Breast epithelium (tissue), 4 donors: Measurements from ENCODE around the gene MRPS10. TPM values are rescaled to one million over a fixed set of nuclear protein-coding genes. Genes with fewer than 3 reads are reported as not detected.

Experiments used
- DNase-seq, 2 donors: peaks; one replicate each; pipeline ENCODE4 v3.0.0-alpha.2; 2019; ENCODE audit warnings: low spot score in 2 of 2
- H3K27ac ChIP-seq, 2 donors: fragments of 200-600 bp; sonication (generic) in 1 of 2; one replicate each; pipeline ENCODE4 v1.5.1; 2016 to 2019; ENCODE audit warnings: mild to moderate bottlenecking in 1 of 2
- H3K27me3 ChIP-seq, 2 donors: fragments of 200-600 bp; sonication (generic) in 1 of 2; one replicate each; pipeline versions ENCODE4 v1.5.1 to v1.6.0; 2017 to 2019; ENCODE audit warnings: control low read depth in 1 of 2, mild to moderate bottlenecking in 1 of 2
- H3K36me3 ChIP-seq: fragments of 200-600 bp; one replicate; pipeline ENCODE4 v1.5.1; 2019
- H3K4me1 ChIP-seq, 2 donors: fragments of 200-600 bp; sonication (generic); one replicate each; pipeline ENCODE4 v1.5.1; 2016 to 2019; ENCODE audit warnings: control low read depth in 1 of 2
- H3K4me3 ChIP-seq, 3 donors: fragments of 200-600 bp; sonication (generic); 1 replicate in 2 of 3; 2 replicates in 1 of 3; pipeline ENCODE4 v1.5.1; 2016 to 2019; ENCODE audit warnings: mild to moderate bottlenecking in 3 of 3, moderate library complexity in 2 of 3
- H3K9me3 ChIP-seq, 2 donors: fragments of 200-600 bp; sonication (generic) in 1 of 2; one replicate each; pipeline ENCODE4 v1.5.1; 2016 to 2019; ENCODE audit warnings: control low read depth in 1 of 2
- CTCF ChIP-seq, 3 donors: fragments of 450-650 bp; IDR thresholded peaks; one replicate each; pipeline ENCODE4 v1.5.1; 2016 to 2017; ENCODE audit warnings: antibody characterized with exemption in 3 of 3, mild to moderate bottlenecking in 3 of 3, moderate library complexity in 3 of 3
- POLR2A ChIP-seq: fragments of 450-650 bp; IDR thresholded peaks from one replicate; pipeline ENCODE4 v1.6.1; 2016; ENCODE audit warnings: antibody characterized with exemption, mild to moderate bottlenecking, moderate library complexity
- POLR2AphosphoS5 ChIP-seq, 3 donors: sonication (generic); formaldehyde crosslinking; IDR thresholded peaks; one replicate each; pipeline ENCODE4 v1.6.1; 2017; ENCODE audit warnings: antibody characterized with exemption in 3 of 3
- intact Hi-C: fragments of 100-400 bp; cut with DNase I; formaldehyde crosslinking; loops from one replicate; pipeline ENCODE4 v1.15.1; 2023; ENCODE audit warnings: low total_unique reads
- total RNA-seq, 3 donors: library from RNA; depleted of rRNA; stranded (reverse); fragments of >200 nt; gene quantifications; one replicate each; pipeline ENCODE4 v1.1.0, GENCODE V29; 2016

The MRPS10 gene
- total RNA-seq, 3 donors from 2014 or later: 25.6 to 37.0 (median 33.4) TPM

- Histone ChIP-seq H3K4me1 (no peaks in the 10 kb centered on the region), H3K27me3 (no peaks in the 10 kb centered on the region), H3K9me3 (no peaks in the 10 kb centered on the region), H3K36me3 (no peaks in the 10 kb centered on the region), H3K27ac (no peak overlapping the region), H3K4me3 (no peak overlapping the region)
- intact Hi-C loops: loop anchor here (10.0 kb wide), 1 partner anchor 88 kb away; no protein-coding TSS in a partner anchor
- no peak for TF ChIP-seq POLR2A
- TF ChIP-seq CTCF (IDR thresholded peaks at IDR 0.05): no peak
- TF ChIP-seq POLR2AphosphoS5 (IDR thresholded peaks at IDR 0.05): no peak
- DNase-seq: no peak
Measured at GRCh38 chr6:42162384-42162783, 55.3 kb downstream of the MRPS10 start.

- Histone ChIP-seq H3K9me3 (no peaks in the 10 kb centered on the region), H3K27me3 (no peaks in the 10 kb centered on the region), H3K4me1 (no peaks in the 10 kb centered on the region), H3K36me3 (no peaks in the 10 kb centered on the region), H3K27ac (no peak overlapping the region), H3K4me3 (no peak overlapping the region)
- no peak for DNase-seq
- intact Hi-C loops: loop anchor here (10.0 kb wide), 1 partner anchor 85 kb away; no protein-coding TSS in a partner anchor
- TF ChIP-seq POLR2A: no peak
- TF ChIP-seq CTCF (IDR thresholded peaks at IDR 0.05): no peak
- no peak for TF ChIP-seq POLR2AphosphoS5 (IDR thresholded peaks at IDR 0.05)
Measured at GRCh38 chr6:42159431-42160024, 58.1 kb downstream of the MRPS10 start.

- no peaks in the 10 kb centered on the region for H3K36me3 ChIP-seq
- H3K4me1 ChIP-seq: no peaks in the 10 kb centered on the region
- no peak for TF ChIP-seq POLR2AphosphoS5 (IDR thresholded peaks at IDR 0.05)
- no peak for TF ChIP-seq CTCF (IDR thresholded peaks at IDR 0.05)
- TF ChIP-seq POLR2A: no peak
- no peak for DNase-seq
- H3K27ac ChIP-seq: no peak overlapping the region
- no peaks in the 10 kb centered on the region for H3K9me3 ChIP-seq
- no peak overlapping the region for H3K4me3 ChIP-seq
- intact Hi-C loops: no loop called here
- no peaks in the 10 kb centered on the region for H3K27me3 ChIP-seq
Measured at GRCh38 chr6:42158631-42159030, 59.0 kb downstream of the MRPS10 start.

GRCh38 chr6:42158011-42158410 lies 59.6 kb downstream of the MRPS10 start:
- no peaks in the 10 kb centered on the region for H3K4me1 ChIP-seq
- no peaks in the 10 kb centered on the region for H3K27me3 ChIP-seq
- H3K27ac ChIP-seq: no peak overlapping the region
- intact Hi-C loops: no loop called here
- no peak overlapping the region for H3K4me3 ChIP-seq
- H3K9me3 ChIP-seq: no peaks in the 10 kb centered on the region
- TF ChIP-seq POLR2A: no peak
- no peak for TF ChIP-seq CTCF (IDR thresholded peaks at IDR 0.05)
- no peak for TF ChIP-seq POLR2AphosphoS5 (IDR thresholded peaks at IDR 0.05)
- no peaks in the 10 kb centered on the region for H3K36me3 ChIP-seq
- no peak for DNase-seq

Other genes with a start within 250 kb of the MRPS10 start
- 10 to 100 TPM; 15.7 to 25.4 (median 21.1) TPM for gene TAF8, start 167.3 kb downstream of the MRPS10 start, total RNA-seq
- gene C6orf132, start 75.2 kb downstream of the MRPS10 start, total RNA-seq: 10 to 100 TPM in 2 of 3 donors, 1 to 10 TPM in 1; 4.2 to 20.2 (median 10.2) TPM
- gene GUCA1A, start 44.5 kb downstream of the MRPS10 start, total RNA-seq: not detected
- gene GUCA1B, start 22.9 kb downstream of the MRPS10 start, total RNA-seq: 1 to 10 TPM; 1.1 to 2.9 (median 1.5) TPM
- gene TRERF1, start 234.1 kb upstream of the MRPS10 start, total RNA-seq: 1 to 10 TPM; 3.9 to 5.4 (median 4.1) TPM